ENCODE data around the gene DOCK9.

GRCh38 chr13:98985591-98985990 lies 7.7 kb upstream of the DOCK9 start:
- TF ChIP-seq CTCF (IDR thresholded peaks at IDR 0.05; ENCODE audit: low read length) (no peak), EZH2 (IDR thresholded peaks at IDR 0.05; ENCODE audit: borderline replicate concordance, low read length) (no peak)
